Stimulated activated CD4-positive, alpha-beta T cell treated with anti-CD3 and anti-CD28 coated beads, Interleukin-15, amount 100 ng/mL, for 1 hour (primary cell): ENCODE data around the gene AMELX.

Source experiments
- DNase-seq, 2 donors: peaks; one replicate each; pipeline ENCODE4 v3.0.0-alpha.2; 2020; ENCODE audit warnings: low read depth in 1 of 2, low spot score in 1 of 2

AMELX gene

GRCh38 chrX:11305641-11306040 lies 12.4 kb downstream of the AMELX start:
- no peak for DNase-seq

GRCh38 chrX:11309220-11309619 lies 16.0 kb downstream of the AMELX start:
- DNase-seq: no peak

- DNase-seq: no peak
These were observed 18.5 kb downstream of the AMELX start for GRCh38 chrX:11311706-11312105.

- DNase-seq: no peak
These were observed 26.8 kb downstream of the AMELX start for GRCh38 chrX:11319806-11320520.

GRCh38 chrX:11321986-11322385 lies 28.8 kb downstream of the AMELX start:
- no peak for DNase-seq

GRCh38 chrX:11328134-11328533 lies 34.9 kb downstream of the AMELX start:
- DNase-seq: no peak

GRCh38 chrX:11329021-11329420 lies 35.8 kb downstream of the AMELX start:
- no peak for DNase-seq

GRCh38 chrX:11331788-11332187 lies 38.6 kb downstream of the AMELX start:
- no peak for DNase-seq

GRCh38 chrX:11334165-11334564 lies 41.0 kb downstream of the AMELX start:
- DNase-seq: no peak

- DNase-seq: no peak
These were observed 43.0 kb downstream of the AMELX start for GRCh38 chrX:11336201-11336600.

- no peak for DNase-seq
These were observed 44.2 kb downstream of the AMELX start for GRCh38 chrX:11337292-11338009.

- DNase-seq: no peak
These were observed 48.3 kb downstream of the AMELX start for GRCh38 chrX:11341274-11342201.

- no peak for DNase-seq
These were observed 49.5 kb downstream of the AMELX start for GRCh38 chrX:11342673-11343072.

GRCh38 chrX:11346121-11346682 lies 53.0 kb downstream of the AMELX start:
- DNase-seq: no peak

- no peak for DNase-seq
These were observed 54.1 kb downstream of the AMELX start for GRCh38 chrX:11347300-11347699.

GRCh38 chrX:11349020-11349419 lies 55.8 kb downstream of the AMELX start:
- no peak for DNase-seq

GRCh38 chrX:11349661-11350337 lies 56.6 kb downstream of the AMELX start:
- no peak for DNase-seq
